ENCODE measurements around the gene TCAP. TPM values are rescaled to one million over a fixed set of nuclear protein-coding genes. Genes with fewer than 3 reads are reported as not detected.

TCAP gene
- total and polyA plus RNA-seq, 4 donors = 0.82 to 1.4 (median 1.2) TPM

DNA sequence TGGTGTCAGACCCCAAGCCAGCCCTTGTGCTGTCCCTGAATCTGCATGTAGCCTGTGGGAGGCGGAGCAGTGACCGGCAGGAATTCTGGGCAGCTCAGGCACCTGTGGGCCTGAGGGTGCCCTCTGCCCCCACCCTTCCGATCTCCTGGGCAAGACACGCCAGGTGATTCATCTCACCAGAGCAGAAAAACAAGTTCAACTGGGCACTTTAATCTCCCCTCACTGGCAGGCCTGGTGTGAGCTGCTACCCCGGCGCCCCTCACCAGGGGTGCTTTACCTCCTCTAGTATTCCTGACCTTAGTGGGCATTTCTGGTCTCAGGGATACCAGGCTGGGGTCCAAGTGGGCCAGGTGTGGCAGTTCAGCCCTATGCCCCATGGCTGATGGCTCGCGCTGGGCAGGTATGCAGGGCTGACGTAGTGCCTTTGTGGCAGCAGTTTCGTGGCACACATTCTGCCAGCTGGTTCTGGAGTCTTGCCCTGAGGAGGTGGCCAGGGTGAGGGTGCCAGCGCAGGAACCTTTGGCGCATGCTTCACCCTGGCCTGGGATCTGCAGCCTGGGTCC lies 40.7 kb downstream of the TCAP start:
- Histone ChIP-seq H3K9me3 (ENCODE audit: control insufficient read depth in 4 of 4, insufficient read depth in 3 of 4, low read length in 3 of 4) (no peaks in the 10 kb centered on the region), H3K4me1 (ENCODE audit: control insufficient read depth in 5 of 5, insufficient read depth in 5 of 5, low read length in 5 of 5) (peaks cover 3 to 47% (median 21%) of the 10 kb centered on the region in 5 donors), H3K9ac (ENCODE audit: insufficient read depth in 1 of 2, low read length in 2 of 2) (peak overlapping the region in 1 of 2 donors; percentile 3), H3K36me3 (ENCODE audit: control insufficient read depth in 4 of 4, insufficient read depth in 4 of 4, low read length in 4 of 4) (peaks cover 0 to 27% (median 16%) of the 10 kb centered on the region in 4 donors), H3K4me3 (no peak overlapping the region), H3K27me3 (ENCODE audit: control insufficient read depth in 3 of 3, insufficient read depth in 3 of 3, low read length in 2 of 3) (no peaks in the 10 kb centered on the region), H3K27ac (ENCODE audit: low read depth in 1 of 2, low read length in 1 of 2) (peak overlapping the region; percentile 52 to 85)
- ATAC-seq (ENCODE audit: insufficient read depth, low FRiP score) (peak; percentile 70), DNase-seq (peak; percentile 55 to 82 (median 67))
- WGBS, 2 donors = 65 to 86% methylated on average over 12 of the region's 12 CpGs
- TF ChIP-seq, protein P1, sequence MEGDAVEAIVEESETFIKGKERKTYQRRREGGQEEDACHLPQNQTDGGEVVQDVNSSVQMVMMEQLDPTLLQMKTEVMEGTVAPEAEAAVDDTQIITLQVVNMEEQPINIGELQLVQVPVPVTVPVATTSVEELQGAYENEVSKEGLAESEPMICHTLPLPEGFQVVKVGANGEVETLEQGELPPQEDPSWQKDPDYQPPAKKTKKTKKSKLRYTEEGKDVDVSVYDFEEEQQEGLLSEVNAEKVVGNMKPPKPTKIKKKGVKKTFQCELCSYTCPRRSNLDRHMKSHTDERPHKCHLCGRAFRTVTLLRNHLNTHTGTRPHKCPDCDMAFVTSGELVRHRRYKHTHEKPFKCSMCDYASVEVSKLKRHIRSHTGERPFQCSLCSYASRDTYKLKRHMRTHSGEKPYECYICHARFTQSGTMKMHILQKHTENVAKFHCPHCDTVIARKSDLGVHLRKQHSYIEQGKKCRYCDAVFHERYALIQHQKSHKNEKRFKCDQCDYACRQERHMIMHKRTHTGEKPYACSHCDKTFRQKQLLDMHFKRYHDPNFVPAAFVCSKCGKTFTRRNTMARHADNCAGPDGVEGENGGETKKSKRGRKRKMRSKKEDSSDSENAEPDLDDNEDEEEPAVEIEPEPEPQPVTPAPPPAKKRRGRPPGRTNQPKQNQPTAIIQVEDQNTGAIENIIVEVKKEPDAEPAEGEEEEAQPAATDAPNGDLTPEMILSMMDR (IDR thresholded peaks at IDR 0.05; ENCODE audit: control extremely low read depth, extremely low read depth) = no peak

DNA sequence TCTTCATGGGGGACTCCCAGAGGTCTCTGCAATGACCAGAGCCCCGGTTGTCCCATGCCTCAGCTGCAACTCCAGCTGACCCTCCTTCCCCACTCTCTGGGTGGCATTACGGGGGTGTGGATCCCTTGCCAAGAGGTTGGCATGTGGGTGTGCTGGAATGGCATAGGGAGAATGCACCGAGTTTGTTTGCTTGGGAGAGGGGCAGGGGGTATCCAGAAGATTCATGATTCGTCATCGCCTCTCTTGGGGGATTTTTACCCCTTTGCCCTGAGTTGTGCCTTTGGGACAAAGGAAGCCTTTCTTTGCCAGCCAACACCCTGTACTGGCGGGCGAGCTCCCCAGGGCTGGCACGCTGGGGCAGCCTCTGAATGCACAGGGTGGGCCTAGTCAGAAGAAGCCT lies 41.2 kb downstream of the TCAP start:
- ATAC-seq (ENCODE audit: insufficient read depth, low FRiP score) (no peak), DNase-seq (no peak)
- TF ChIP-seq, protein P1 (IDR thresholded peaks at IDR 0.05; ENCODE audit: control extremely low read depth, extremely low read depth) = no peak
- no peaks in the 10 kb centered on the region for H3K9me3 ChIP-seq (ENCODE audit: control insufficient read depth in 4 of 4, insufficient read depth in 3 of 4, low read length in 3 of 4)
- 74 to 82% methylated on average over 8 of the region's 8 CpGs for WGBS, 2 donors
- H3K9ac ChIP-seq (ENCODE audit: insufficient read depth in 1 of 2, low read length in 2 of 2) = no peak overlapping the region
- peaks cover 0 to 30% (median 18%) of the 10 kb centered on the region in 4 donors for H3K36me3 ChIP-seq (ENCODE audit: control insufficient read depth in 4 of 4, insufficient read depth in 4 of 4, low read length in 4 of 4)
- H3K4me1 ChIP-seq (ENCODE audit: control insufficient read depth in 5 of 5, insufficient read depth in 5 of 5, low read length in 5 of 5) = peaks cover 3 to 47% (median 20%) of the 10 kb centered on the region in 5 donors
- H3K27me3 ChIP-seq (ENCODE audit: control insufficient read depth in 3 of 3, insufficient read depth in 3 of 3, low read length in 2 of 3) = no peaks in the 10 kb centered on the region
- H3K4me3 ChIP-seq = no peak overlapping the region
- H3K27ac ChIP-seq (ENCODE audit: low read depth in 1 of 2, low read length in 1 of 2) = peak overlapping the region in 1 of 2 donors; percentile 85

DNA sequence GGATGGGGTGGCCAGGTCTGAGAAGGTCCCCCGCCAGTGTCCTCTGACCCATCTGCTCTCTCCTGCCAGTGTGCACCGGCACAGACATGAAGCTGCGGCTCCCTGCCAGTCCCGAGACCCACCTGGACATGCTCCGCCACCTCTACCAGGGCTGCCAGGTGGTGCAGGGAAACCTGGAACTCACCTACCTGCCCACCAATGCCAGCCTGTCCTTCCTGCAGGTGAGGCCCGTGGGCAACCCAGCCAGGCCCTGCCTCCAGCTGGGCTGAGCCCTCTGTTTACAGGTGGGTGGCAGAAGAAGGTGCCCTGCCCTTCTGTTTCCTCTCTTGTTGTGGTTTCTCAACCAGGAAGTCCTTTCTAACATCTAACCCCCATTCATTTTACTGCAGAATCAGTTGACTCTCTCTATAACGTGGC lies 41.8 kb downstream of the TCAP start:
- no peaks in the 10 kb centered on the region for H3K27me3 ChIP-seq (ENCODE audit: control insufficient read depth in 3 of 3, insufficient read depth in 3 of 3, low read length in 2 of 3)
- H3K36me3 ChIP-seq (ENCODE audit: control insufficient read depth in 4 of 4, insufficient read depth in 4 of 4, low read length in 4 of 4) = peaks cover 0 to 35% (median 23%) of the 10 kb centered on the region in 4 donors
- ATAC-seq (ENCODE audit: insufficient read depth, low FRiP score) (no peak), DNase-seq (no peak)
- no peaks in the 10 kb centered on the region for H3K9me3 ChIP-seq (ENCODE audit: control insufficient read depth in 4 of 4, insufficient read depth in 3 of 4, low read length in 3 of 4)
- H3K4me3 ChIP-seq = no peak overlapping the region
- H3K4me1 ChIP-seq (ENCODE audit: control insufficient read depth in 5 of 5, insufficient read depth in 5 of 5, low read length in 5 of 5) = peaks cover 3 to 41% (median 16%) of the 10 kb centered on the region in 5 donors
- 76 to 79% methylated on average over 7 of the region's 7 CpGs for WGBS, 2 donors
- TF ChIP-seq, protein P1 (IDR thresholded peaks at IDR 0.05; ENCODE audit: control extremely low read depth, extremely low read depth) = no peak
- no peak overlapping the region for H3K9ac ChIP-seq (ENCODE audit: insufficient read depth in 1 of 2, low read length in 2 of 2)
- H3K27ac ChIP-seq (ENCODE audit: low read depth in 1 of 2, low read length in 1 of 2) = peak overlapping the region in 1 of 2 donors; percentile 85

Measured in lung (tissue), 12 donors.